Natural killer cell (primary cell): Measurements from ENCODE around the gene APBA2. TPM values are rescaled to one million over a fixed set of nuclear protein-coding genes. Genes with fewer than 3 reads are reported as not detected.
A peak's percentile ranks its signal among the peaks of the same experiment; 100 is the strongest.

ENCODE experiments used
- ATAC-seq, 3 donors: fragments of 150-1000 bp in 2 of 3; fragments of 200-7000 bp in 1 of 3; cut with Tn5 transposase; 1 replicate in 1 of 3; 2 replicates in 2 of 3; pipeline ENCODE4 v1.10.0; 2021; ENCODE audit warnings: mild to moderate bottlenecking in 2 of 3, moderate library complexity in 2 of 3
- DNase-seq, 2 donors: peaks; one replicate each; pipeline versions ENCODE4 v3.0.0 to v3.0.0-alpha.2; 2013 to 2021; ENCODE audit warnings: mixed read lengths in 1 of 2
- H3K27ac ChIP-seq: one replicate; pipeline ENCODE4 v1.5.1; 2013; ENCODE audit warnings: mild to moderate bottlenecking, low read length
- H3K27me3 ChIP-seq: one replicate; pipeline ENCODE4 v1.6.1; 2013; ENCODE audit warnings: low read length; ENCODE audit not compliant: control insufficient read depth, insufficient read depth
- H3K36me3 ChIP-seq: one replicate; pipeline ENCODE4 v1.6.1; 2013; ENCODE audit warnings: low read length; ENCODE audit not compliant: control insufficient read depth, insufficient read depth
- H3K4me1 ChIP-seq: one replicate; pipeline ENCODE4 v1.6.1; 2013; ENCODE audit warnings: low read length; ENCODE audit not compliant: control insufficient read depth, insufficient read depth
- H3K4me3 ChIP-seq: one replicate; pipeline ENCODE4 v1.5.1; 2013; ENCODE audit warnings: low read length
- H3K9me3 ChIP-seq: one replicate; pipeline ENCODE4 v1.6.1; 2013; ENCODE audit warnings: low read length; ENCODE audit not compliant: control insufficient read depth, insufficient read depth
- H3K27ac Mint-ChIP-seq, 2 donors: one replicate each; pipeline ENCODE4 v1.8.0; 2022; ENCODE audit warnings: mild to moderate bottlenecking in 2 of 2, mixed read lengths in 2 of 2, moderate library complexity in 1 of 2
- H3K27me3 Mint-ChIP-seq, 2 donors: one replicate each; pipeline ENCODE4 v1.8.0; 2022; ENCODE audit warnings: low read depth in 2 of 2, mixed read lengths in 2 of 2
- H3K36me3 Mint-ChIP-seq: one replicate; pipeline ENCODE4 v1.8.0; 2022; ENCODE audit warnings: mixed read lengths
- H3K4me1 Mint-ChIP-seq, 2 donors: one replicate each; pipeline ENCODE4 v1.8.0; 2022; ENCODE audit warnings: mixed read lengths in 2 of 2
- H3K4me3 Mint-ChIP-seq: one replicate; pipeline ENCODE4 v1.8.0; 2022; ENCODE audit warnings: mild to moderate bottlenecking, moderate library complexity, mixed read lengths
- H3K9me3 Mint-ChIP-seq, 2 donors: one replicate each; pipeline ENCODE4 v1.8.0; 2022; ENCODE audit warnings: mixed read lengths in 2 of 2
- CTCF ChIP-seq: fragments of 200-600 bp; IDR thresholded peaks from one replicate; pipeline ENCODE4 v1.8.0; 2022; ENCODE audit warnings: antibody characterized with exemption
- WGBS: methylation state at CpG from one replicate; pipeline ENCODE4 v1.1.7; 2013; ENCODE audit warnings: missing lambda C conversion rate; ENCODE audit not compliant: insufficient coverage; 5-methylcytosine and 5-hydroxymethylcytosine counted together
- intact Hi-C: fragments of 100-400 bp; cut with micrococcal nuclease; formaldehyde crosslinking; loops from one replicate; pipeline ENCODE4 v1.14.2; 2022
- total RNA-seq, 4 donors: library from RNA; stranded (reverse); fragments of 120-200 nt in 1 of 4; gene quantifications; one replicate each; pipeline versions ENCODE4 v1.2.3 to v1.2.4, GENCODE V29; 2013 to 2022

Gene APBA2
- total RNA-seq, 3 donors from 2014 or later (not counting 1 experiment from before 2014, with no cell fraction given): 96.4 to 119 (median 97.9) TPM

- H3K27ac ChIP-seq: no peak overlapping the region
- H3K4me3 ChIP-seq: no peak overlapping the region
- H3K36me3 ChIP-seq: peaks cover 25% of the 10 kb centered on the region
- no peaks in the 10 kb centered on the region for H3K36me3 Mint-ChIP-seq
- intact Hi-C loops: loop anchor here (5.0 kb wide), 1 partner anchor 316 kb away; no protein-coding TSS in a partner anchor
- peaks cover 13% of the 10 kb centered on the region for H3K4me1 ChIP-seq
- H3K27ac Mint-ChIP-seq: peak overlapping the region in 1 of 2 donors; percentile 45
- WGBS: 50% methylated on average over 51 of the region's 51 CpGs
- H3K4me1 Mint-ChIP-seq: peaks cover 0 to 14% of the 10 kb centered on the region in 2 donors
- no peak for TF ChIP-seq CTCF
- peak; percentile 8 to 51 (median 48) for ATAC-seq
- no peaks in the 10 kb centered on the region for H3K9me3 ChIP-seq
- peak in 1 of 2 donors; percentile 30 for DNase-seq
- no peaks in the 10 kb centered on the region for H3K27me3 ChIP-seq
- no peaks in the 10 kb centered on the region for H3K27me3 Mint-ChIP-seq
- H3K9me3 Mint-ChIP-seq: no peaks in the 10 kb centered on the region
- H3K4me3 Mint-ChIP-seq: peak overlapping the region; percentile 28
These were observed 217.4 kb downstream of the APBA2 start for GRCh38 chr15:29102911-29103823.

GRCh38 chr15:29103824-29104565, 218.2 kb downstream of the APBA2 start:
- peak; percentile 67 to 91 (median 88) for ATAC-seq
- TF ChIP-seq CTCF: peak; percentile 93
- H3K36me3 Mint-ChIP-seq: no peaks in the 10 kb centered on the region
- H3K4me3 Mint-ChIP-seq: peak overlapping the region; percentile 21
- H3K4me1 Mint-ChIP-seq: peaks cover 0 to 14% of the 10 kb centered on the region in 2 donors
- 38% methylated on average over 47 of the region's 47 CpGs for WGBS
- no peak overlapping the region for H3K4me3 ChIP-seq
- H3K9me3 ChIP-seq: no peaks in the 10 kb centered on the region
- no peaks in the 10 kb centered on the region for H3K9me3 Mint-ChIP-seq
- H3K4me1 ChIP-seq: peaks cover 13% of the 10 kb centered on the region
- intact Hi-C loops: loop anchor here (5.0 kb wide), 1 partner anchor 317 kb away; no protein-coding TSS in a partner anchor
- H3K27ac Mint-ChIP-seq: peak overlapping the region in 1 of 2 donors; percentile 45
- H3K27ac ChIP-seq: no peak overlapping the region
- peaks cover 29% of the 10 kb centered on the region for H3K36me3 ChIP-seq
- no peaks in the 10 kb centered on the region for H3K27me3 ChIP-seq
- peak; percentile 68 to 73 for DNase-seq
- no peaks in the 10 kb centered on the region for H3K27me3 Mint-ChIP-seq

GRCh38 chr15:29104566-29104880, 218.7 kb downstream of the APBA2 start:
- no peak for ATAC-seq
- Histone ChIP-seq H3K36me3 (peaks cover 31% of the 10 kb centered on the region), H3K27me3 (no peaks in the 10 kb centered on the region), H3K9me3 (no peaks in the 10 kb centered on the region), H3K27ac (no peak overlapping the region), H3K4me3 (no peak overlapping the region), H3K4me1 (peaks cover 13% of the 10 kb centered on the region)
- intact Hi-C loops: loop anchor here (5.0 kb wide), 1 partner anchor 317 kb away; no protein-coding TSS in a partner anchor
- WGBS: 96% methylated on average over 6 of the region's 6 CpGs
- no peaks in the 10 kb centered on the region for H3K36me3 Mint-ChIP-seq
- no peak overlapping the region for H3K4me3 Mint-ChIP-seq
- no peak for TF ChIP-seq CTCF
- no peaks in the 10 kb centered on the region for H3K9me3 Mint-ChIP-seq
- H3K4me1 Mint-ChIP-seq: peaks cover 0 to 14% of the 10 kb centered on the region in 2 donors
- no peak for DNase-seq
- H3K27me3 Mint-ChIP-seq: no peaks in the 10 kb centered on the region
- no peak overlapping the region for H3K27ac Mint-ChIP-seq
